ENCODE results near the gene SLC46A3.

SLC46A3 gene

GRCh38 chr13:28730762-28731161, 12.0 kb upstream of the SLC46A3 start:
- no peak overlapping the region for H3K4me3 ChIP-seq (ENCODE audit: low read length)
- H3K4me1 ChIP-seq (ENCODE audit: low read length): peaks cover 15% of the 10 kb centered on the region
- no peaks in the 10 kb centered on the region for H3K9me3 ChIP-seq (ENCODE audit: insufficient read depth, low read length)
- H3K4me2 ChIP-seq (ENCODE audit: low read length): no peak overlapping the region
- no peaks in the 10 kb centered on the region for H3K79me2 ChIP-seq (ENCODE audit: low read length)
- TF ChIP-seq EZH2phosphoT487 (IDR thresholded peaks at IDR 0.05; ENCODE audit: low read depth) (no peak), CTCF (IDR thresholded peaks at IDR 0.05; ENCODE audit: low read depth, low read length) (no peak)
- no peak overlapping the region for H3K27ac ChIP-seq (ENCODE audit: low read length)
- no peaks in the 10 kb centered on the region for H3K27me3 ChIP-seq (ENCODE audit: low read depth, low read length)
- no peak overlapping the region for H3K9ac ChIP-seq (ENCODE audit: low read length)
- no peaks in the 10 kb centered on the region for H3K36me3 ChIP-seq (replicated peaks; ENCODE audit: low read depth, low read length)
- no peaks in the 10 kb centered on the region for H4K20me1 ChIP-seq (ENCODE audit: insufficient read depth, low read length)
- no peak overlapping the region for H2AFZ ChIP-seq (ENCODE audit: low read depth, low read length)

GRCh38 chr13:28729541-28729940, 10.8 kb upstream of the SLC46A3 start:
- Histone ChIP-seq H3K9me3 (ENCODE audit: insufficient read depth, low read length) (no peaks in the 10 kb centered on the region), H4K20me1 (ENCODE audit: insufficient read depth, low read length) (no peaks in the 10 kb centered on the region), H3K79me2 (ENCODE audit: low read length) (no peaks in the 10 kb centered on the region), H3K4me2 (ENCODE audit: low read length) (no peak overlapping the region), H2AFZ (ENCODE audit: low read depth, low read length) (no peak overlapping the region), H3K9ac (ENCODE audit: low read length) (no peak overlapping the region), H3K4me3 (ENCODE audit: low read length) (no peak overlapping the region), H3K36me3 (replicated peaks; ENCODE audit: low read depth, low read length) (no peaks in the 10 kb centered on the region), H3K27me3 (ENCODE audit: low read depth, low read length) (no peaks in the 10 kb centered on the region), H3K4me1 (ENCODE audit: low read length) (peaks cover 27% of the 10 kb centered on the region), H3K27ac (ENCODE audit: low read length) (no peak overlapping the region)
- no peak for TF ChIP-seq EZH2phosphoT487 (IDR thresholded peaks at IDR 0.05; ENCODE audit: low read depth)
- no peak for TF ChIP-seq CTCF (IDR thresholded peaks at IDR 0.05; ENCODE audit: low read depth, low read length)

- TF ChIP-seq CTCF (IDR thresholded peaks at IDR 0.05; ENCODE audit: low read depth, low read length) (no peak), EZH2phosphoT487 (IDR thresholded peaks at IDR 0.05; ENCODE audit: low read depth) (no peak)
- Histone ChIP-seq H3K9ac (ENCODE audit: low read length) (no peak overlapping the region), H3K36me3 (replicated peaks; ENCODE audit: low read depth, low read length) (no peaks in the 10 kb centered on the region), H3K4me3 (ENCODE audit: low read length) (no peak overlapping the region), H3K79me2 (ENCODE audit: low read length) (no peaks in the 10 kb centered on the region), H3K4me1 (ENCODE audit: low read length) (peaks cover 31% of the 10 kb centered on the region), H2AFZ (ENCODE audit: low read depth, low read length) (peak overlapping the region; percentile 13; the same call in 1 of the 2 replicates), H3K27me3 (ENCODE audit: low read depth, low read length) (no peaks in the 10 kb centered on the region), H3K4me2 (ENCODE audit: low read length) (no peak overlapping the region), H3K9me3 (ENCODE audit: insufficient read depth, low read length) (no peaks in the 10 kb centered on the region), H4K20me1 (ENCODE audit: insufficient read depth, low read length) (no peaks in the 10 kb centered on the region), H3K27ac (ENCODE audit: low read length) (no peak overlapping the region)
Measured at GRCh38 chr13:28728642-28729041, 9.9 kb upstream of the SLC46A3 start.

- Histone ChIP-seq H3K9ac (ENCODE audit: low read length) (peak overlapping the region; percentile 15; the same call in 1 of the 2 replicates), H3K9me3 (ENCODE audit: insufficient read depth, low read length) (no peaks in the 10 kb centered on the region), H3K4me2 (ENCODE audit: low read length) (peak overlapping the region; percentile 39), H3K4me3 (ENCODE audit: low read length) (peak overlapping the region; percentile 3), H2AFZ (ENCODE audit: low read depth, low read length) (peak overlapping the region; percentile 63; the same call in 1 of the 2 replicates), H3K27ac (ENCODE audit: low read length) (peak overlapping the region; percentile 32), H3K79me2 (ENCODE audit: low read length) (no peaks in the 10 kb centered on the region), H3K27me3 (ENCODE audit: low read depth, low read length) (no peaks in the 10 kb centered on the region), H3K36me3 (replicated peaks; ENCODE audit: low read depth, low read length) (no peaks in the 10 kb centered on the region), H4K20me1 (ENCODE audit: insufficient read depth, low read length) (no peaks in the 10 kb centered on the region), H3K4me1 (ENCODE audit: low read length) (peaks cover 31% of the 10 kb centered on the region)
- no peak for TF ChIP-seq EZH2phosphoT487 (IDR thresholded peaks at IDR 0.05; ENCODE audit: low read depth)
- TF ChIP-seq CTCF (IDR thresholded peaks at IDR 0.05; ENCODE audit: low read depth, low read length): no peak
Measured at GRCh38 chr13:28725046-28725610, 6.4 kb upstream of the SLC46A3 start.
